GM12878 (cell line): Measurements from ENCODE around the gene TTC39C. TPM values are rescaled to one million over a fixed set of nuclear protein-coding genes. Genes with fewer than 3 reads are reported as not detected.

Experiments
- ATAC-seq: fragments of 200-7000 bp; cut with Tn5 transposase; 3 replicates; pipeline ENCODE4 v1.9.1; 2020; ENCODE audit warnings: mild to moderate bottlenecking, moderate library complexity
- BruUV-seq: library from RNA; stranded (reverse); fragments of 400-500 nt; replicated peaks from 2 replicates; lab custom pipeline; 2021; lab: Mats Ljungman, UMichigan
- CTCF ChIA-PET: fragments of 300-600 bp; sonication (Branson Sonifier 250); formaldehyde crosslinking; extraction: SDS; loops from one replicate; lab custom pipeline; 2021; ENCODE audit warnings: inconsistent platforms; lab: Yijun Ruan, JAX
- POLR2A ChIA-PET: fragments of 350-600 bp; formaldehyde crosslinking; extraction: SDS; loops from one replicate; lab custom pipeline; 2021; ENCODE audit warnings: inconsistent platforms; lab: Charles Lee
- RAD21 ChIA-PET: fragments of 300-600 bp; sonication (Branson Sonifier 250); formaldehyde crosslinking; loops from one replicate; lab custom pipeline; 2023; ENCODE audit warnings: antibody characterized with exemption; ENCODE audit not compliant: unreplicated experiment; lab: Charles Lee
- SMC1A ChIA-PET: fragments of 300-600 bp; sonication (Branson Sonifier 250); formaldehyde crosslinking; loops from one replicate; lab custom pipeline; 2023; ENCODE audit not compliant: unreplicated experiment, uncharacterized antibody; lab: Charles Lee
- DNase-seq: peaks from one replicate; pipeline ENCODE4 v3.0.0-alpha.2; 2011; ENCODE audit warnings: low read depth, low spot score
- FAIRE-seq: peaks from 3 replicates; lab custom pipeline; 2011; peaks lifted over from hg19 to GRCh38; lab: Jason Lieb, UNC
- H2AFZ ChIP-seq: 2 replicates; pipeline ENCODE4 v1.6.0; 2011; ENCODE audit warnings: low read depth, low read length, control low read depth; ENCODE audit not compliant: control insufficient read depth
- H3K27ac ChIP-seq: 2 replicates; pipeline ENCODE4 v1.5.1; 2011; ENCODE audit warnings: control low read depth; ENCODE audit not compliant: control insufficient read depth, insufficient read depth
- H3K27me3 ChIP-seq, 2 experiments: replicated peaks in 1 of 2; 2 replicates each; pipeline versions ENCODE4 v1.6.0 to v1.6.1; 2011; ENCODE audit warnings: low read length in 1 of 2; ENCODE audit not compliant: control insufficient read depth in 2 of 2, insufficient read depth in 2 of 2
- H3K36me3 ChIP-seq, 2 experiments: 2 replicates each; pipeline ENCODE4 v1.5.1; 2011; ENCODE audit warnings: low read length in 1 of 2; ENCODE audit not compliant: control insufficient read depth in 2 of 2, insufficient read depth in 2 of 2
- H3K4me1 ChIP-seq: 2 replicates; pipeline ENCODE4 v1.6.1; 2011; ENCODE audit warnings: mild to moderate bottlenecking, low read length, moderate library complexity, mixed read lengths; ENCODE audit not compliant: control insufficient read depth, insufficient read depth
- H3K4me2 ChIP-seq: 2 replicates; pipeline ENCODE4 v1.6.0; 2011; ENCODE audit warnings: control low read depth; ENCODE audit not compliant: control insufficient read depth, insufficient read depth
- H3K4me3 ChIP-seq: fragments of 200-600 bp; sonication (generic); 2 replicates; pipeline ENCODE4 v1.5.1; 2016
- H3K79me2 ChIP-seq: 2 replicates; pipeline ENCODE4 v1.6.0; 2011; ENCODE audit warnings: low read length; ENCODE audit not compliant: control insufficient read depth, insufficient read depth
- H3K9ac ChIP-seq: 2 replicates; pipeline ENCODE4 v1.8.0; 2011; ENCODE audit warnings: low read length, control low read depth, mixed read lengths; ENCODE audit not compliant: control insufficient read depth, insufficient read depth
- H3K9me3 ChIP-seq: replicated peaks from 3 replicates; pipeline ENCODE4 v1.5.1; 2011; ENCODE audit warnings: mild to moderate bottlenecking, low read length; ENCODE audit not compliant: control insufficient read depth, insufficient read depth
- H4K20me1 ChIP-seq: 2 replicates; pipeline ENCODE4 v1.6.0; 2011; ENCODE audit not compliant: control insufficient read depth, insufficient read depth
- E4F1 ChIP-seq: fragments of 450-650 bp; IDR thresholded peaks from 2 replicates; pipeline ENCODE4 v1.6.1; 2018; ENCODE audit warnings: borderline replicate concordance, mild to moderate bottlenecking; ENCODE audit not compliant: partially characterized antibody
- TCF3 ChIP-seq: IDR thresholded peaks from 2 replicates; pipeline ENCODE4 v1.6.1; 2012; ENCODE audit warnings: low read depth, mild to moderate bottlenecking, low read length, borderline replicate concordance; ENCODE audit not compliant: insufficient read depth
- USF1 ChIP-seq: IDR thresholded peaks from 2 replicates; pipeline ENCODE4 v1.6.1; 2011; ENCODE audit warnings: borderline replicate concordance, low read depth, mild to moderate bottlenecking, moderate library complexity, mixed read lengths, low read length; ENCODE audit not compliant: insufficient read depth; ENCODE audit errors: extremely low read length
- ZNF592 ChIP-seq: fragments of 450-650 bp; IDR thresholded peaks from 2 replicates; pipeline ENCODE4 v1.6.1; 2017; ENCODE audit warnings: mild to moderate bottlenecking, moderate library complexity
- ZNF687 ChIP-seq: fragments of 450-650 bp; IDR thresholded peaks from 2 replicates; pipeline ENCODE4 v1.6.1; 2017; ENCODE audit warnings: mild to moderate bottlenecking, moderate library complexity
- WGBS: methylation state at CpG from one replicate; pipeline ENCODE4 v1.1.6; 2016; ENCODE audit warnings: low lambda C conversion rate; ENCODE audit not compliant: insufficient replicate concordance, insufficient coverage; ENCODE audit errors: missing lambda C conversion rate; 5-methylcytosine and 5-hydroxymethylcytosine counted together
- in situ Hi-C: fragments of 300-500 bp; cut with MboI; formaldehyde crosslinking; loops from 9 replicates; pipeline ENCODE4 v1.14.3; 2018; ENCODE audit warnings: mixed read lengths
- intact Hi-C: fragments of 100-400 bp; cut with micrococcal nuclease; formaldehyde crosslinking; loops from one replicate; pipeline ENCODE4 v1.14.2; 2022; ENCODE audit not compliant: unreplicated experiment
- polyA plus RNA-seq, 11 experiments: library from polyadenylated mRNA; depleted of rRNA in 4 of 11; unstranded in 6 of 11; stranded (reverse) in 5 of 11; fragments of >200 nt; fragmentation: Nextera tagmentation in 4 of 11; fragmentation: Illumina TruSeq in 1 of 11; extraction: Ambion mirVana in 4 of 11; extraction: Trizol in 1 of 11; gene quantifications; 1 replicate in 1 of 11; 2 replicates in 10 of 11; pipeline versions ENCODE4 v1.2.1 to v1.2.3, GENCODE V29; 2011 to 2016; ENCODE audit warnings: inconsistent platforms in 2 of 11, missing spikeins in 2 of 11, low read depth in 1 of 11
- total RNA-seq, 4 experiments: library from RNA; depleted of rRNA in 3 of 4; stranded (reverse); fragments of >200 nt in 3 of 4; fragmentation: Illumina TruSeq in 1 of 4; extraction: Trizol in 1 of 4; gene quantifications; 2 replicates each; pipeline versions ENCODE4 v1.2.1 to v1.2.3, GENCODE V29; 2013 to 2021

The TTC39C gene
- total and polyA plus RNA-seq, 10 of the 15 experiments (the other 5 are each of a cell fraction or from before 2014, with no cell fraction given), result 21.1 to 91.0 (median 64.8) TPM

GRCh38 chr18:24068945-24069693 lies 54.6 kb downstream of the TTC39C start:
- no peaks in the 10 kb centered on the region for H4K20me1 ChIP-seq
- in situ Hi-C loops, result no loop called here
- no peak overlapping the region for H2AFZ ChIP-seq
- ChIA-PET SMC1A (interaction anchor here (1.3 kb wide), 1 partner anchor 28 kb away, joined by 3 read pairs; no protein-coding TSS in a partner anchor), POLR2A (interaction anchor here (0.5 kb wide), 1 partner anchor 12 kb away, joined by 6 read pairs; no protein-coding TSS in a partner anchor), CTCF (interaction anchor here (1.4 kb wide), 1 partner anchor 49 kb away, joined by 6 read pairs; no protein-coding TSS in a partner anchor), RAD21 (interaction anchor here (1.5 kb wide), 1 partner anchor 16 kb away, joined by 3 read pairs; no protein-coding TSS in a partner anchor)
- H3K9ac ChIP-seq, result no peak overlapping the region
- H3K4me1 ChIP-seq, result no peaks in the 10 kb centered on the region
- H3K27me3 ChIP-seq, result no peaks in the 10 kb centered on the region
- no peaks in the 10 kb centered on the region for H3K9me3 ChIP-seq
- no peak for FAIRE-seq
- TF ChIP-seq TCF3 (no peak), E4F1 (no peak), ZNF592 (no peak), USF1 (no peak), ZNF687 (no peak)
- no peak for ATAC-seq
- H3K4me2 ChIP-seq, result no peak overlapping the region
- WGBS, result 67% methylated on average over 7 of the region's 7 CpGs
- no peak for DNase-seq
- no peak overlapping the region for H3K27ac ChIP-seq
- peaks cover 8 to 11% of the 10 kb centered on the region in 2 experiments for H3K36me3 ChIP-seq
- no peak overlapping the region for H3K4me3 ChIP-seq
- intact Hi-C loops, result no loop called here
- no peaks in the 10 kb centered on the region for H3K79me2 ChIP-seq
- BruUV-seq, result no TSS peak
